NCI-H2171 (cell line): ENCODE data around the gene PTH1R.

Experiments used
- DNase-seq: peaks from one replicate; lab custom pipeline; 2025; lab: John Stamatoyannopoulos, UW

PTH1R gene

GRCh38 chr3:46930945-46931403, 53.5 kb downstream of the PTH1R start:
- DNase-seq = no peak

GRCh38 chr3:46931631-46932331, 54.3 kb downstream of the PTH1R start:
- DNase-seq = no peak

DNA sequence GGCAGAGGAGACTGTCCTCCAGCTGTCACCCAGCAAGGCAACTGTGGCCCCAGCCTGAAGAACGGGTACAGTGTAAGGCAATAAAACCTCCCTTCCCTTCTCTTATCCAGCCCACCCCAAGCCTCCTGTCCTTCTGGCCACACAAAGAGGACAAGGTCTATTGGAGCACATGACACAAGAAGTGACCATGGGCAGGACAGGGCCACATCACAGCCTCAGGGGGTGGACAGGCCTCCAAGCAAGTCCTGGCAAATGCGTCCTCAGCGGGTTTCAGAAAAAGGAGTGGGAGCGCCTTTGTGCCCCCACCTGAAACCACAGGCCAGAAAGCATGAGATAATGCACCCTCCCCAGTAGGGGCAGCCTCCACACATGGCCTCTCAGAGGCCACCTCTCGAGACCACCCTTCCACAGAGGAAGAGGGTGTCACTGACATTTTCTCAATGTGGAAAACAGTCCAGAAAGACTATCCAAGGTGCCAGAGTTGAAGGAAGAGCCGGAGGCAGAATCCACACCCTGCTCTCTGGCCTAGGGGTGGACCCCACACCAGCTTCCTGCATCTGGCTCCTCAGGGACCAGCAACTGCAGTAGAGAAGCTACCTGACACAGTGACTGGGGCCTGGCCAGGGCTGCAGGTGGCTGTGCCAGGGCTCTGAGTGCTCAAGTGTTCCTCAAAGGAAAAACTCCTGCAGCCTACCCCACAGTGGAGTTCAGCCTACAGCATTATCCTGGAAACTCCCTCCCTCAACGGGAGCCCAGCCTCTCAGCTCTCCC, 55.1 kb downstream of the PTH1R start:
- no peak for DNase-seq

- DNase-seq = no peak
Measured at GRCh38 chr3:46933261-46933660, 55.7 kb downstream of the PTH1R start.

- no peak for DNase-seq
Measured at GRCh38 chr3:46934072-46934471, 56.6 kb downstream of the PTH1R start.

- no peak for DNase-seq
Measured at GRCh38 chr3:46934498-46935167, 57.1 kb downstream of the PTH1R start.

DNA sequence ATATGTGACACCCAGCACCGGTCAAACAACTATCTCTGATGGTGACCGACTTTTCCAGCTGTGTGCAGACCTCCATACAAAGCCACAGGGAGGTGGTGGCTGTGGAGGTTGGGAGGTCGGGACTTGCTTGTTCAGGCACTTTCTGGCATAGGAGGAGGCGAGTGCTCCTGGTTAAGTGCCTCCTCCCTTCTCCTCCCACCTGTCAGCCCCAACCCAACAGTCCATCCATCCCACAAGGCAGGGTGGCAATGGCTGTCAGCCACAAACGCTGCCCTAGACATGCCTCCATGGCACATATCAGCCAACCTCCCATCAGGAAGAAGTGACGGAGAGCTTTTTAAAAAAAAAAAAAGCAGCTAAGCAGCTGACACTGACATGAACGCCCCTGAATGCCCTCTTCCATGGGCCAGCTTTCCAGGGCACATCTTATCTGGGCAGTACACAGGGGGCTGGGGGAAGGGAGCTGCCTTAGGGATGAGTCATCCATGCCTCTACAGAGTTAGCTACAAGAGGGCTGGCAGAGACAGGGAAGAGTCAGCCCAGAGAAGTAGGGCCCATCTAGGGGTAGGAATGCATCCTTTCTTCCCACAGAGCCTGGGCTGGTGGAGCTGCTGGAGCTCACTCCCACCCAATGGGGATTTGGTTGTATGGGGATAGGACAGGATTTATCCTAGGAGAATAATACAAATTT, 57.8 kb downstream of the PTH1R start:
- DNase-seq = no peak

GRCh38 chr3:46935989-46936558, 58.6 kb downstream of the PTH1R start:
- DNase-seq = no peak

DNA sequence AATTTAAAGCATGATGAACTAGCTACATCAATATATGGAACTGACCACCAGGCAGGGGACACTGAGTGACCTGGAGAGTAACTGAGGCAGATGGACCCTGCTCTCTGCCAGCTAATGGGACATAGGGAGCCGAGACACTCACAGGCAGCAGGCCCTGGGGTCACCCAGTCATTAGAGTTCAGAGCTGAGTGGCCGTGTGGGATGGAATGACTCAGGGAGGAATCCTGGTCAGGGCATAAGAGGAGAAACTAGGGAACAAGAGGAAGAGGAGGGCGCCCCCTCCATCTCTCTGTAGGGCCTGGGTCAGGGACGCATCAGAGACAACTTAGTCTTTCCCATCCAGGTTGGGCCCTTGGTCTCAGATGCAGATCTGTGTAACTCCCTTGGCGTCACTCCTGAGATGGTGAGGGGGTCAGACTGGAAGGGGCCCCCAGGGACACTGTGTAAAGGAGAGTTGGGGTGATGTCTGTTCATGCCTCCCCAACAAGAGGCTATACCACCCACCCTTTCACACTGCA, 59.3 kb downstream of the PTH1R start:
- no peak for DNase-seq

GRCh38 chr3:46938118-46938517, 60.6 kb downstream of the PTH1R start:
- DNase-seq = no peak

DNA sequence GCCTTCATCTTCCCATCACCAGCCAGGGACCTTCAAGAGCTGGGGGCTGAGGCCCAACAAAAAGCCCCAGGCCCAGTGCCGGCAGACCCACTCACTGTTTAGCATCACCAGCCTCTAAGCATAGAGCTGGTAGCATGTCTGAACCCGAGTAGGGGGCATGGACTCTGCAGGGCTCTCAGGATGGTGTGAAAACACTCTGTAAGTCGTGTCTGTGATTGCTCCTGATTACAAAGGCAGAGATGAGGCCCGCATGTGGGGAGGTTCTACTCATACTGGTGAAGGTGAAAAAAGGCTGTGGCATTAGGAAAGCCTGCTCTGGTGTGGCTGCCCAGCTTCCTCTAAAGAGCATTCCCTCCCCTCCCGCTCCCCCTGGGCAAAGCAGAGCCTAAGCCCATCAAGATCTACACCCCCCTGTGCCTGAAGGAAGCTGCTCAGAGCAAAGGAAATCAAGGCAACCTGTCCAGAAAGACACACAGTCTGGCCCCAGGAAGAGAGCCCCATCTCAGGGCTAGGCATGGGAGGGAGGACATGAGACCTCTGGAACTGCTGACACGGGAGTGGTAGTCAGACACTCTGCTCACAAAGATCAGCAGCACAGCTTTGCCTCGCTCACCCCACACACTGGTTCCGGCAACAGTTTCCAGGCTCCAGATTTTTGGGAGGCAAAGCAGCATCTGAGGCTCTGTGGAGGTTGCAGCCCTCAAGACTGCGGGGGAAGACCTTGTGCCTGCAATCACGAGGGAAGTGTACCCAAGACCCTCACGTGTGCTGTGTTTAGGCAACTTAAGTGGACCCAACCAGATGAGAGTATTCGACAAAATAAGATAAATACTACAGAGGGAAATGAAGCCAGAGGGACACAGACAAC, 62.3 kb downstream of the PTH1R start:
- DNase-seq = no peak

GRCh38 chr3:46942076-46942475, 64.6 kb downstream of the PTH1R start:
- no peak for DNase-seq

DNA sequence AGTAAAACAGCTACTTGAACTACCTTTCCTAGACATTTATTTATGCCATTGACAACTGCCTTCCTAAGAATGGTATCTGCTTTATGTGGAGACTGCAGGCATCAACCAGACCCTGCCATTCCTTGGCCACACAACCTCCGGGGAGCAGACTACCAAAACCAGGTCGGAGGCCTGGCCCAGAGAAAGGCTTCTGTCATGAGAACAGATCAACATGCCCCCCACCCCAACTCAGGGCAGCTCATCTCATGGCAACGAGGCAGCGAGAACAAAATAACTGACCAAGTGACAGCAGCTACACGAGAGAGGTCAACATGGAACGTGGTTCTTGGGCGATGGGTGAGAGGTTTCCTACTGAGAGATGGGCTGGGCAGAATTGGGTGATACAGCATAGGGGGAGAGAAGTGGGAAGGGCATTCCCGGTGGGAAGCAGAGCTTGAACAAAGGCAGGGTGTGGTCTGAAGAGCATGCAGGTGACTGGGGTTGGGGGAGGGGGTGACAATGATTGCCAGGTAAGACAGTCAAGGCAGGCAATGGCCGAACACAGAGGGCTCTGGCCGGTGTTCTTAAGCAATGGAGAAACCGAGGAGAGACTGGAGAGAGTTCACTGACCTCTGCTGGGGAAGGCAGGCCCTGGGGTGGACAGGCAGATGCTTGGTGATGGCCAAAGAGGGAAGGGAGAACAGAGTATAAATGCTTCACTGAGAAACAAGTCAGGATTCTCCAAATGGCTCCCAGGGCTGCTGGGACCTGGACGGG, 65.1 kb downstream of the PTH1R start:
- DNase-seq = no peak

GRCh38 chr3:46943237-46944187, 66.0 kb downstream of the PTH1R start:
- DNase-seq = no peak

DNA sequence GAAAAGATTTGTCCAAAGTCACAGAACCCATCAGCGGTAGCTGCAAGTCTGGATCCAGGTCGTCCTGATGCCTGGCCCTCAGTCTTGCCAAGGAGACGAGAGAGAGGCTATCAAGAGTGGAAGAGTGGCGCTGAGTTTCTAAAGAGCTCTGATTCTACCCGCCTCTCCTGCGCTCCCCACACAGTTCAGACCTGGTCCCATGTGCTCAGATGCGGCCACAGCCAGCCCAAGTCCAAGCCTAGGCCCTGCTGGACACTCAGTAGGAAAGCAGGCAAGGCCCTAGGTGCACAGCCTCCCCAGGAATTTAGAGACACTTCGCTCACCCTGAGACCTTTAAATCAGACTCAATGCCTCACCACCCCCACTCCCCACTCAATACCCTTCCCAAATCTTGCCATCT, 66.7 kb downstream of the PTH1R start:
- no peak for DNase-seq

DNA sequence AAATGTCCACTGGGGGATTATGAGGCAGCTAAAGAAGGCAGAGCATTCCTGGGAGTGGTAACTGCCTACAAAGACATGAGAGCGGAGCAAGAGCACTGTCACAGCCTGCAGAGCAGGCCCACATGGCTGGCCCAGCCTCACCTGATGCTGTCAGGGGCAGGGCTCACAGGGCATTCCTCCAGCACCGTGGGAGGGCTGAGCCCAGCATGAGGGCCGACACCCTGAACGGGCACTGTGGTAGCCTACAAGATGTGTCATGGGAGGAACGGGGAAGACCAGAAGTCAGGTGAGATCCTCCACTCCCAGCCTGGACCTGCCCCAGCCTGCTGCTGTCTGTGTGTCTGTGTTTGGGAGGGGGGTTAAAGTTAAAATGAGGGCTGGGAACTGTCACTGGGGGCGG, 68.9 kb downstream of the PTH1R start:
- no peak for DNase-seq

- no peak for DNase-seq
Measured at GRCh38 chr3:46946856-46947545, 69.5 kb downstream of the PTH1R start.

- DNase-seq = no peak
Measured at GRCh38 chr3:46947546-46947901, 70.0 kb downstream of the PTH1R start.
